ENCODE data around the gene ZNF780B.

The ZNF780B gene

DNA sequence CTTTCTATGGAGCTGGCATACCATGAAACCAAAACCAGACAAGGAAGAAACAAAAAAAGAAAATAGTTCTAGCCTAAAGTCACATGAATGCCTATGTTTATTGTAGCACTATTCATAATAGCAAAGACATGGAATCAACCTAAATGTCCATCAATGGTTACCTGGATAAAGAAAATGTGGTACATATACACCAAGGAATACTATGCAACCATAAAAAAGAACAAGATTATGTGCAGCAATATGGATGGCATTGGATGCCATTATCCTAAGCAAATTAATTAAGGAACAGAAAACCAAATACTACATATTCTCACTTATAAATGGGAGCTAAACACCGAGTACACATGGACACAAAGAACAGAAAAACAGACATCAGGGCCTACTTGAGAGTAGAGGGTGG, 24.3 kb upstream of the ZNF780B start:
- no peak for DNase-seq
- no CpG with 5 or more reads among the region's 1 CpG for WGBS

DNA sequence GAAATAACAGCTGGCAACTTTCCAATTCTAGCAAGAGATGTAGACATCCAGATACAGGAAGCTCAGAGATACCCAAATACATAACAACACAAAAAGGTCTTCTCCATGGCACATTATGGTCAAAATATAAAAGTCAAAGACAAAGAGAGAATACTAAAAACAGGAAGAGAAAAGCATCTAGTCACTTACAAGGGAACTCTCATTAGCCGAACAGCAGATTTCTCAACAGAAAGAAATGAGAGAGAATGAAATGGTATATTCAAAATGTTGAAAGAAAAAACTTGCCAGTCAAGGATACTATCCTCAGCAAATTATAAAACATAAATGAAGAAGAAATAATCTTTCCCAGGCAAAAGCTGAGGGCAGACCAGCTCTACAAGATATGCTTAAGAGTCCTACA, 22.3 kb upstream of the ZNF780B start:
- Histone ChIP-seq H3K27me3 (ENCODE audit: control insufficient read depth in 1 of 2, insufficient read depth in 1 of 2, low read length in 2 of 2) (no peaks in the 10 kb centered on the region), H3K27ac (ENCODE audit: low read length, poor library complexity, severe bottlenecking) (no peak overlapping the region), H4K91ac (ENCODE audit: low read length) (no peak overlapping the region), H4K8ac (ENCODE audit: low read length) (no peak overlapping the region), H3K36me3 (ENCODE audit: control insufficient read depth in 1 of 2, insufficient read depth in 2 of 2, low read depth in 1 of 2, low read length in 2 of 2) (peaks cover 29 to 97% of the 10 kb centered on the region in 2 experiments), H3K14ac (ENCODE audit: low read length in 2 of 2) (no peak overlapping the region), H3K18ac (ENCODE audit: low read depth in 1 of 2, low read length in 2 of 2) (no peak overlapping the region), H3K9me3 (ENCODE audit: control insufficient read depth, low read length) (peaks cover 72% of the 10 kb centered on the region), H3K23ac (ENCODE audit: low read length in 2 of 2) (no peak overlapping the region), H3K4me3 (ENCODE audit: insufficient read depth in 1 of 2, low read depth in 1 of 2, low read length in 2 of 2) (no peak overlapping the region), H3K4ac (ENCODE audit: low read depth in 1 of 2, low read length in 2 of 2) (no peak overlapping the region), H3K4me2 (ENCODE audit: low read length, poor library complexity, severe bottlenecking) (no peak overlapping the region), H2AK5ac (ENCODE audit: low read length, severe bottlenecking) (no peak overlapping the region), H2BK5ac (ENCODE audit: low read depth, low read length, poor library complexity, severe bottlenecking) (no peak overlapping the region), H2AFZ (ENCODE audit: low read depth, low read length) (no peak overlapping the region), H2BK15ac (ENCODE audit: low read depth, poor library complexity, severe bottlenecking) (no peak overlapping the region), H2BK12ac (ENCODE audit: low read length in 2 of 2) (no peak overlapping the region), H3K4me1 (ENCODE audit: control insufficient read depth, insufficient read depth, low read depth, low read length) (peaks cover 1% of the 10 kb centered on the region), H2BK120ac (ENCODE audit: low read depth, low read length) (no peak overlapping the region), H3K9ac (ENCODE audit: low read length) (no peak overlapping the region), H3K79me1 (replicated peaks; ENCODE audit: low read length, poor library complexity, severe bottlenecking) (peaks cover 17% of the 10 kb centered on the region)
- no peak for DNase-seq
- no CpG with 5 or more reads among the region's 1 CpG for WGBS

More for the DNA sequence above, 24.3 kb upstream of the ZNF780B start:
- Histone ChIP-seq H3K4ac (ENCODE audit: low read depth in 1 of 2, low read length in 2 of 2) (no peak overlapping the region), H3K79me1 (replicated peaks; ENCODE audit: low read length, poor library complexity, severe bottlenecking) (peaks cover 25% of the 10 kb centered on the region), H3K4me3 (ENCODE audit: insufficient read depth in 1 of 2, low read depth in 1 of 2, low read length in 2 of 2) (peak overlapping the region in 1 of 2 experiments; percentile 35), H3K9ac (ENCODE audit: low read length) (no peak overlapping the region), H2BK12ac (ENCODE audit: low read length in 2 of 2) (no peak overlapping the region), H3K23ac (ENCODE audit: low read length in 2 of 2) (no peak overlapping the region), H3K4me2 (ENCODE audit: low read length, poor library complexity, severe bottlenecking) (no peak overlapping the region), H3K36me3 (ENCODE audit: control insufficient read depth in 1 of 2, insufficient read depth in 2 of 2, low read depth in 1 of 2, low read length in 2 of 2) (peaks cover 31 to 92% of the 10 kb centered on the region in 2 experiments), H3K18ac (ENCODE audit: low read depth in 1 of 2, low read length in 2 of 2) (no peak overlapping the region), H3K4me1 (ENCODE audit: control insufficient read depth, insufficient read depth, low read depth, low read length) (peaks cover 4% of the 10 kb centered on the region), H4K8ac (ENCODE audit: low read length) (no peak overlapping the region), H4K91ac (ENCODE audit: low read length) (no peak overlapping the region), H2BK5ac (ENCODE audit: low read depth, low read length, poor library complexity, severe bottlenecking) (no peak overlapping the region), H3K27ac (ENCODE audit: low read length, poor library complexity, severe bottlenecking) (no peak overlapping the region), H3K14ac (ENCODE audit: low read length in 2 of 2) (no peak overlapping the region), H2AFZ (ENCODE audit: low read depth, low read length) (no peak overlapping the region), H2BK120ac (ENCODE audit: low read depth, low read length) (no peak overlapping the region), H3K27me3 (ENCODE audit: control insufficient read depth in 1 of 2, insufficient read depth in 1 of 2, low read length in 2 of 2) (no peaks in the 10 kb centered on the region), H2AK5ac (ENCODE audit: low read length, severe bottlenecking) (no peak overlapping the region), H2BK15ac (ENCODE audit: low read depth, poor library complexity, severe bottlenecking) (no peak overlapping the region), H3K9me3 (ENCODE audit: control insufficient read depth, low read length) (peaks cover 53% of the 10 kb centered on the region)

DNA sequence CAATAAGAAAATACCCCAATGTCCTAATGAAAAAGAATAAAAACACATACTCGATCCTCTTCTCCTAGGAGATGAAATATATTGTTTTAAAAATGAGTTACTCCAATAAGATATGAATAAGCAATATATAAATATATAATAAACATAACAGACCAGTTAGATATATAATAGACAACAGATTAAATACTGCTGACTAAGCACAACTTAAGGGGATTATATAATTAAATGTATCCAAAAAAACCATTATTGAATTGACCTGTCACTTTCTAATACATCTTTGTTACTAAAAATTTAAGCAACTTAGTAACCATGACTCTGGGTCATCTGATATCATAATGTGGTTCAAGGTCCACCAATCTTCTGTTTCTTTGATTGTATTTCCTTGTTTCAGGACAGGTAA, 14.0 kb upstream of the ZNF780B start:
- WGBS, result no CpG with 5 or more reads among the region's 1 CpG

DNA sequence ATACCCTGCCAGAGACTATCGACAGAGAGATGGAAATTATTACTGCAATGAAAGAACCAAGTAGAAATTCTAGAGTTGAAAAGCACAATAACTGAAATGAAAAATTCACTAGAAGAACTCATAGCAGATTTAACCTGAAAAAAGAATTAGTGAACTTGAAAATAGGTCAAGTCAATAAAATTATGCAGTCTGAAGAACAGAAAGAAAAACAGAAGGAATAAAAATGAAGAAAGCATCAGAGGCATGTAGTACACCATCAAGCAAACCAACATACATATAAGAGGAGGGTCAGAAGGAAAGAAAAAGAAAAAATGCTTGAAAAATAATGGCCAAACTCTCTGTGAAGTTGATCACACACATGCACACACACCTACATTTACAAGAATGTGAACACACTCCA, 3.6 kb upstream of the ZNF780B start:
- Histone ChIP-seq H3K79me1 (replicated peaks; ENCODE audit: low read length, poor library complexity, severe bottlenecking) (peaks cover 5% of the 10 kb centered on the region), H3K4me3 (ENCODE audit: insufficient read depth in 1 of 2, low read depth in 1 of 2, low read length in 2 of 2) (no peak overlapping the region), H3K9ac (ENCODE audit: low read length) (no peak overlapping the region), H3K36me3 (ENCODE audit: control insufficient read depth in 1 of 2, insufficient read depth in 2 of 2, low read depth in 1 of 2, low read length in 2 of 2) (no peaks in the 10 kb centered on the region), H3K18ac (ENCODE audit: low read depth in 1 of 2, low read length in 2 of 2) (no peak overlapping the region), H2BK15ac (ENCODE audit: low read depth, poor library complexity, severe bottlenecking) (no peak overlapping the region), H2AFZ (ENCODE audit: low read depth, low read length) (no peak overlapping the region), H2BK5ac (ENCODE audit: low read depth, low read length, poor library complexity, severe bottlenecking) (no peak overlapping the region), H3K4me2 (ENCODE audit: low read length, poor library complexity, severe bottlenecking) (no peak overlapping the region), H3K4ac (ENCODE audit: low read depth in 1 of 2, low read length in 2 of 2) (no peak overlapping the region), H3K23ac (ENCODE audit: low read length in 2 of 2) (no peak overlapping the region), H4K91ac (ENCODE audit: low read length) (no peak overlapping the region), H2AK5ac (ENCODE audit: low read length, severe bottlenecking) (no peak overlapping the region), H2BK12ac (ENCODE audit: low read length in 2 of 2) (no peak overlapping the region), H3K14ac (ENCODE audit: low read length in 2 of 2) (no peak overlapping the region), H3K4me1 (ENCODE audit: control insufficient read depth, insufficient read depth, low read depth, low read length) (peaks cover 2% of the 10 kb centered on the region), H4K8ac (ENCODE audit: low read length) (no peak overlapping the region), H3K27me3 (ENCODE audit: control insufficient read depth in 1 of 2, insufficient read depth in 1 of 2, low read length in 2 of 2) (no peaks in the 10 kb centered on the region), H2BK120ac (ENCODE audit: low read depth, low read length) (no peak overlapping the region), H3K27ac (ENCODE audit: low read length, poor library complexity, severe bottlenecking) (no peak overlapping the region), H3K9me3 (ENCODE audit: control insufficient read depth, low read length) (peaks cover 23% of the 10 kb centered on the region)
- no CpG with 5 or more reads among the region's 1 CpG for WGBS
- DNase-seq, result no peak

More for the DNA sequence above, 14.0 kb upstream of the ZNF780B start:
- no peak overlapping the region for H3K27ac ChIP-seq (ENCODE audit: low read length, poor library complexity, severe bottlenecking)
- no peak overlapping the region for H3K4me3 ChIP-seq (ENCODE audit: insufficient read depth in 1 of 2, low read depth in 1 of 2, low read length in 2 of 2)
- no peaks in the 10 kb centered on the region for H3K79me1 ChIP-seq (replicated peaks; ENCODE audit: low read length, poor library complexity, severe bottlenecking)
- no peak overlapping the region for H4K91ac ChIP-seq (ENCODE audit: low read length)
- no peak overlapping the region for H3K18ac ChIP-seq (ENCODE audit: low read depth in 1 of 2, low read length in 2 of 2)
- H2BK15ac ChIP-seq (ENCODE audit: low read depth, poor library complexity, severe bottlenecking), result no peak overlapping the region
- H2BK12ac ChIP-seq (ENCODE audit: low read length in 2 of 2), result no peak overlapping the region
- H3K9me3 ChIP-seq (ENCODE audit: control insufficient read depth, low read length), result peaks cover 49% of the 10 kb centered on the region
- no peak for DNase-seq
- H2AFZ ChIP-seq (ENCODE audit: low read depth, low read length), result no peak overlapping the region
- no peak overlapping the region for H3K4ac ChIP-seq (ENCODE audit: low read depth in 1 of 2, low read length in 2 of 2)
- H3K36me3 ChIP-seq (ENCODE audit: control insufficient read depth in 1 of 2, insufficient read depth in 2 of 2, low read depth in 1 of 2, low read length in 2 of 2), result peaks cover 3 to 25% of the 10 kb centered on the region in 2 experiments
- no peak overlapping the region for H2BK5ac ChIP-seq (ENCODE audit: low read depth, low read length, poor library complexity, severe bottlenecking)
- H3K23ac ChIP-seq (ENCODE audit: low read length in 2 of 2), result no peak overlapping the region
- no peak overlapping the region for H3K14ac ChIP-seq (ENCODE audit: low read length in 2 of 2)
- no peaks in the 10 kb centered on the region for H3K27me3 ChIP-seq (ENCODE audit: control insufficient read depth in 1 of 2, insufficient read depth in 1 of 2, low read length in 2 of 2)
- no peak overlapping the region for H4K8ac ChIP-seq (ENCODE audit: low read length)
- no peak overlapping the region for H3K9ac ChIP-seq (ENCODE audit: low read length)
- H2BK120ac ChIP-seq (ENCODE audit: low read depth, low read length), result no peak overlapping the region
- no peak overlapping the region for H3K4me2 ChIP-seq (ENCODE audit: low read length, poor library complexity, severe bottlenecking)
- H2AK5ac ChIP-seq (ENCODE audit: low read length, severe bottlenecking), result no peak overlapping the region
- H3K4me1 ChIP-seq (ENCODE audit: control insufficient read depth, insufficient read depth, low read depth, low read length), result no peaks in the 10 kb centered on the region
